HL-60 (cell line): ENCODE measurements around the gene CHST11.

ENCODE experiments used
- DNase-seq, 2 experiments: peaks; one replicate each; pipeline ENCODE4 v3.0.0-alpha.2; 2010 to 2020; ENCODE audit warnings: low read depth in 1 of 2, low spot score in 1 of 2
- H3K27ac ChIP-seq: fragments of 250-450 bp; sonication (Bioruptor Pico); replicated peaks from 2 replicates; pipeline ENCODE4 v1.5.1; 2020; ENCODE audit warnings: mild to moderate bottlenecking, moderate library complexity
- H3K27me3 ChIP-seq: fragments of 250-450 bp; sonication (Bioruptor Pico); 2 replicates; pipeline ENCODE4 v1.5.1; 2021; ENCODE audit warnings: mild to moderate bottlenecking, moderate library complexity; ENCODE audit not compliant: insufficient read depth, poor library complexity, severe bottlenecking
- H3K4me3 ChIP-seq: replicated peaks from 2 replicates; pipeline ENCODE4 v1.5.1; 2011; ENCODE audit warnings: mild to moderate bottlenecking, control low read depth, low read length; ENCODE audit not compliant: insufficient read depth
- CTCF ChIP-seq: IDR thresholded peaks from one replicate; pipeline ENCODE4 v1.5.1; 2011; ENCODE audit warnings: low read length, control low read depth, inconsistent platforms; ENCODE audit not compliant: insufficient read depth
- GABPA ChIP-seq: IDR thresholded peaks from 2 replicates; pipeline ENCODE4 v1.6.1; 2012; ENCODE audit warnings: low read depth
- POLR2AphosphoS5 ChIP-seq: IDR thresholded peaks from 2 replicates; pipeline ENCODE4 v1.6.1; 2012; ENCODE audit warnings: low read depth
- REST ChIP-seq: IDR thresholded peaks from 2 replicates; pipeline ENCODE4 v1.6.1; 2012; ENCODE audit warnings: low read depth; ENCODE audit not compliant: insufficient replicate concordance
- SPI1 ChIP-seq: IDR thresholded peaks from 2 replicates; pipeline ENCODE4 v1.6.1; 2012; ENCODE audit warnings: low read depth, mild to moderate bottlenecking, borderline replicate concordance

The CHST11 gene

GRCh38 chr12:104598342-104599271 is 141.9 kb downstream of the CHST11 start:
- no peak for TF ChIP-seq GABPA
- TF ChIP-seq CTCF: no peak
- TF ChIP-seq SPI1: no peak
- TF ChIP-seq REST: no peak
- no peak for TF ChIP-seq POLR2AphosphoS5
- DNase-seq: peak in 1 of 2 experiments; percentile 13
- Histone ChIP-seq H3K27ac (no peak overlapping the region), H3K27me3 (no peaks in the 10 kb centered on the region), H3K4me3 (no peak overlapping the region)

GRCh38 chr12:104599272-104600035 is 142.7 kb downstream of the CHST11 start:
- H3K27ac ChIP-seq: no peak overlapping the region; the same call in 1 of the 2 replicates
- TF ChIP-seq REST (no peak), GABPA (no peak), POLR2AphosphoS5 (no peak), SPI1 (no peak), CTCF (no peak)
- no peak for DNase-seq
- H3K27me3 ChIP-seq: no peaks in the 10 kb centered on the region
- H3K4me3 ChIP-seq: no peak overlapping the region

GRCh38 chr12:104600036-104600712 is 143.4 kb downstream of the CHST11 start:
- Histone ChIP-seq H3K4me3 (no peak overlapping the region), H3K27me3 (no peaks in the 10 kb centered on the region), H3K27ac (no peak overlapping the region)
- DNase-seq: no peak
- TF ChIP-seq REST (no peak), SPI1 (no peak)
